ENCODE measurements around the gene HDAC5. TPM values are rescaled to one million over a fixed set of nuclear protein-coding genes. Genes with fewer than 3 reads are reported as not detected.

Gene HDAC5
- total RNA-seq, 1 donor from 2014 or later: 42.0 TPM

DNA sequence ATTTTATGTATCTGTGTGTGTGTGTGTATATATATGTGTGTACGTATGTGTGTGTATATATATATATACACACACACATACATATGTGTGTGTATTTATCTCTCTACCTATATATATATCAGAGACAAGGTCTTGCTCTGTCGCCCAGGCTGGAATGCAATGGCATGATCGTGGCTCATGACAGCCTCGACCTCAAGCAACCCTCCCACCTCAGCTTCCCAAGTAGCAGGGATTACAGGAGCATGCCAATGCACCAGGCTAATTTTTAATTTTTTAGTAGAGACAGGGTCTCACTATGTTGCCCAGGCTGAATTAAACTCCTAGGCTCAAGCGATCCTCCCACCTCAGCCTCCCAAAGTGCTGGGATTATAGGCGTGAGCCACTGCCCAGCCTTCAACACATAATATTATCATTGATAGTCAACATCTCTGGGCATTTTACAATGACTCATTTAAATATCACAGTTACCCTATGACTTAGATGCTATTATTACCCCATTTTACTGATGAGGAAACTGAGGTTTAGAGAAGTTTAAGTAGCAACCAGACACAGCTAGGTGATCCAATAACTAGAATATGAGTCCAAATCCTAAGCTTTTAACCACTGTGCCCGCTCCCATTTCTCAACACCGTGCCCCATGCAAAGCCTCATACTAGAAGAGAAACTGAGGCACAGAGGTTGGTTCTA, 28.6 kb downstream of the HDAC5 start:
- TF ChIP-seq, protein P1, sequence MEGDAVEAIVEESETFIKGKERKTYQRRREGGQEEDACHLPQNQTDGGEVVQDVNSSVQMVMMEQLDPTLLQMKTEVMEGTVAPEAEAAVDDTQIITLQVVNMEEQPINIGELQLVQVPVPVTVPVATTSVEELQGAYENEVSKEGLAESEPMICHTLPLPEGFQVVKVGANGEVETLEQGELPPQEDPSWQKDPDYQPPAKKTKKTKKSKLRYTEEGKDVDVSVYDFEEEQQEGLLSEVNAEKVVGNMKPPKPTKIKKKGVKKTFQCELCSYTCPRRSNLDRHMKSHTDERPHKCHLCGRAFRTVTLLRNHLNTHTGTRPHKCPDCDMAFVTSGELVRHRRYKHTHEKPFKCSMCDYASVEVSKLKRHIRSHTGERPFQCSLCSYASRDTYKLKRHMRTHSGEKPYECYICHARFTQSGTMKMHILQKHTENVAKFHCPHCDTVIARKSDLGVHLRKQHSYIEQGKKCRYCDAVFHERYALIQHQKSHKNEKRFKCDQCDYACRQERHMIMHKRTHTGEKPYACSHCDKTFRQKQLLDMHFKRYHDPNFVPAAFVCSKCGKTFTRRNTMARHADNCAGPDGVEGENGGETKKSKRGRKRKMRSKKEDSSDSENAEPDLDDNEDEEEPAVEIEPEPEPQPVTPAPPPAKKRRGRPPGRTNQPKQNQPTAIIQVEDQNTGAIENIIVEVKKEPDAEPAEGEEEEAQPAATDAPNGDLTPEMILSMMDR (IDR thresholded peaks at IDR 0.05): no peak
- Mint-ChIP-seq H3K4me1 (ENCODE audit: unreplicated experiment) (peaks cover 36% of the 10 kb centered on the region), H3K9me3 (ENCODE audit: unreplicated experiment) (no peaks in the 10 kb centered on the region), H3K4me3 (ENCODE audit: unreplicated experiment) (no peak overlapping the region), H3K27ac (ENCODE audit: unreplicated experiment) (peak overlapping the region; percentile 100), H3K27me3 (ENCODE audit: unreplicated experiment) (no peaks in the 10 kb centered on the region), H3K36me3 (ENCODE audit: unreplicated experiment) (peaks cover 7% of the 10 kb centered on the region)
- no peak for DNase-seq (ENCODE audit: extremely low spot score, unreplicated experiment)

DNA sequence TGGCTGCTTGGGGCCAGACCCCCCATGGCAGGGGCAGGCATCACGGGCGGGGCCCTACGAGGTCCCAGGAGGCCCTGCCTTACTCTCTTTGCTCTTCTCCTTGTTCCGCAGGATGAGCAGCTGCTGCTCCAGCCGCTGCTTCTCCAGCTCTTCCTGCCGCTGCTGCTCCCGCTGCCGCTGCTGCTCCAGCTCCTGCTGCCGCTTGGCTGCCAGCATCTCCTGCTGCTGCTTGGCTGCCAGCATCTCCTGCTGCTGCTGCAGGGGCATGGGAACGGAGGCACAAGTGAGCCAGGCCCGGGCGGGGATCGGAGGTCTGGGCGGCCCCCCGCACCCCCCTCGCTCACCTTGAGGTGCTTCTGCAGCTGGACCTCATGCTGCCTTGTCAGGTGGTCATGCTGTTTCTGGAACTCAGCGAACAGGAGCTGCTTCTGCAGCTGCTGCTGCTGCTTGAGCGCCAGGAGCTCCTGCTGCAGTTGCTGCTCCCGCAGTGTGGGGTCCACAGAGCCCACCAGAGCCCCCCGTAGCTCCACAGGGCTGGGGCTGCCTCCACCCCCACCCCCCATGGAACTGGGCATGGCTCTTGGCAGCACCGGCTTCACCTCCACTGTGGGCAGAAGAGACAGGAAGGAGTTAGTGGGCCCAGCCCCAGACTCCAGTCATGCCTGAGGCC, 30.1 kb downstream of the HDAC5 start:
- Mint-ChIP-seq H3K4me3 (ENCODE audit: unreplicated experiment) (no peak overlapping the region), H3K4me1 (ENCODE audit: unreplicated experiment) (peaks cover 40% of the 10 kb centered on the region), H3K9me3 (ENCODE audit: unreplicated experiment) (no peaks in the 10 kb centered on the region), H3K27me3 (ENCODE audit: unreplicated experiment) (no peaks in the 10 kb centered on the region), H3K36me3 (ENCODE audit: unreplicated experiment) (peaks cover 9% of the 10 kb centered on the region), H3K27ac (ENCODE audit: unreplicated experiment) (no peak overlapping the region)
- TF ChIP-seq, protein P1 (IDR thresholded peaks at IDR 0.05): no peak
- no peak for DNase-seq (ENCODE audit: extremely low spot score, unreplicated experiment)

DNA sequence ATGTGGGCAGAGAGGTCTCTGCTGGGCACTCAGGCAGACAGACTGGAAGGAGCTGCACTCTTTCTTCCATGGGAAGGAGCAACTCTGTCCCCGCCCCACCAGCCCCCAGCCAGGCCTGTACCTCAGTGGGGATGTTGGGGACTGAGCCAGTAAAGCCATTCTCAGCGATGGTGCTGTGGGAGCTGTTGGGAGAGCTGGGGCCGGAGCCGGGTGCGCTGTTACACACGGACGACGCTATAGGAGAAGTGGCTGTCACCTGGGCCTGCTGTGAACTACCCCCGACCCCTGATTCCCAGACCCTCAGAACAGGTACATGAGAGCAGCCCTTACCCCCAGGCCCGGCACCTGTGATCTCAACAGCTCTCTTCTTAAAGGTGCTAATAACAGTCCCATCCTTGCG, 31.4 kb downstream of the HDAC5 start:
- no peak for DNase-seq (ENCODE audit: extremely low spot score, unreplicated experiment)
- Mint-ChIP-seq H3K27ac (ENCODE audit: unreplicated experiment) (no peak overlapping the region), H3K36me3 (ENCODE audit: unreplicated experiment) (peaks cover 12% of the 10 kb centered on the region), H3K4me1 (ENCODE audit: unreplicated experiment) (peaks cover 40% of the 10 kb centered on the region), H3K4me3 (ENCODE audit: unreplicated experiment) (no peak overlapping the region), H3K9me3 (ENCODE audit: unreplicated experiment) (no peaks in the 10 kb centered on the region), H3K27me3 (ENCODE audit: unreplicated experiment) (no peaks in the 10 kb centered on the region)
- TF ChIP-seq, protein P1 (IDR thresholded peaks at IDR 0.05): no peak

DNA sequence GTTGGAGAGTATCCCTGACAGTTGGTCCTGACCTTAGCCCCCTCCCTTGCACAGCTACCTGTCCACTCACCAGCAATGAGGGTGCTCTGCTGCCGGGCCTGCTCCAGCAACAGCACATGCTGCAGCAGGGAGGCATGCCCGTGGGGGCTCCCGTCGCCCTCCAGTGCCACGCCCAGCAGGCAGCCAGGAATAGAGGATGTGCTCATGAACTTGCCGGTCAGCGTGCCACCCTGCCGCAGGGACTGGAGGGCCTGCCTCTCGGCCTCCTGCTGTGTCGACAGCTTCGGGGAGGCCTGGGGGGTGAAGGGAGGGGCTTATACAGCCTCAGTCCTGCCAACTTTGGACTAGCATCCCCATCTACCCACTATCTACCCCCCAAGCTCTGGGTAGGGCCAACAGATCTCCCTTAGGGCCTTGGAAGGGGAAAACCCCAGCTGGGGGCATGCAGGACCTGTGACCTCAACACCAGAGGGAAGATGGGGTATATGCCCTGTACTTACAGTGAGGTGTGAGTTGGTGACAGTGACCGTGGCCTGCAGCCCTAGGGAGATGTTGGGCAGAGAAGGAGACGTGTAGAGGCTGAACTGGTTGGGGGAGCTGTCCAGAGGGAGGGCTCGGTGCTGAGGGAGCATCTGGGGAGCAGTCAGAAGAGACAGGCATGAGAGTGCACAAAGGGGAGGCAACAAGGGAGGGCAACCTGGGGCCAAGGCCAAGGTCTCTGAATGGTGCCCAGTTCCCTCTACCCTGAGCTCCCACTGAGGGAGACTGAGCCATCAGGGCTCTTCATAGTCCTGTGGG, 32.0 kb downstream of the HDAC5 start:
- no peaks in the 10 kb centered on the region for H3K27me3 Mint-ChIP-seq (ENCODE audit: unreplicated experiment)
- DNase-seq (ENCODE audit: extremely low spot score, unreplicated experiment): no peak
- TF ChIP-seq, protein P1 (IDR thresholded peaks at IDR 0.05): no peak
- peaks cover 12% of the 10 kb centered on the region for H3K36me3 Mint-ChIP-seq (ENCODE audit: unreplicated experiment)
- H3K9me3 Mint-ChIP-seq (ENCODE audit: unreplicated experiment): no peaks in the 10 kb centered on the region
- no peak overlapping the region for H3K4me3 Mint-ChIP-seq (ENCODE audit: unreplicated experiment)
- peaks cover 39% of the 10 kb centered on the region for H3K4me1 Mint-ChIP-seq (ENCODE audit: unreplicated experiment)
- no peak overlapping the region for H3K27ac Mint-ChIP-seq (ENCODE audit: unreplicated experiment)

DNA sequence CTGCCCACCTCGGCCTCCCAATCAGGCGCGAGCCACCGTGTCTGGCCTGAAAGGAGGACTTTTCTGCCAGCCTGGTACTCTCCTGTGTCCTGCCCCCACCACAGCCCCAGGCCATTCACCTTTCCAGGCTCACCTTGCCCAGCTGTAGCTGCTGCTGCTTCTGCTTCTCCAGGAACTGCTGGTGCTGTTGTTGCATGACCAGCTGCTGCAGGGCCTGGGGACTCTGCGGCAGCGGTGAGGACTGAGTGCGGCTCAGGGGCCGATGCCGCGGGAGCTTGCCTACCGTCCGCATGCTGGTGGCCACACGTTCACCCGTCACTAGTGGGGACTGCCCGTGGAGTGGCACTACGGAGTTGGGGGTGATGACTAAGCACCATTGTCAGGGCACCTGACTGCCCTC, 35.2 kb downstream of the HDAC5 start:
- no peak overlapping the region for H3K27ac Mint-ChIP-seq (ENCODE audit: unreplicated experiment)
- H3K9me3 Mint-ChIP-seq (ENCODE audit: unreplicated experiment): no peaks in the 10 kb centered on the region
- no peaks in the 10 kb centered on the region for H3K27me3 Mint-ChIP-seq (ENCODE audit: unreplicated experiment)
- peaks cover 21% of the 10 kb centered on the region for H3K4me1 Mint-ChIP-seq (ENCODE audit: unreplicated experiment)
- H3K4me3 Mint-ChIP-seq (ENCODE audit: unreplicated experiment): no peak overlapping the region
- DNase-seq (ENCODE audit: extremely low spot score, unreplicated experiment): no peak
- peaks cover 19% of the 10 kb centered on the region for H3K36me3 Mint-ChIP-seq (ENCODE audit: unreplicated experiment)
- TF ChIP-seq, protein P1 (IDR thresholded peaks at IDR 0.05): no peak

Measured in osteocyte (in vitro differentiated cells).